ENCODE measurements around the gene ZSWIM1. TPM values are rescaled to one million over a fixed set of nuclear protein-coding genes. Genes with fewer than 3 reads are reported as not detected.
A peak's percentile ranks its signal among the peaks of the same experiment; 100 is the strongest.

The ZSWIM1 gene
- total and polyA plus RNA-seq, 2 of the 13 experiments (the other 11 are each of a cell fraction or from before 2014, with no cell fraction given): 9.5 to 11.7 TPM

DNA sequence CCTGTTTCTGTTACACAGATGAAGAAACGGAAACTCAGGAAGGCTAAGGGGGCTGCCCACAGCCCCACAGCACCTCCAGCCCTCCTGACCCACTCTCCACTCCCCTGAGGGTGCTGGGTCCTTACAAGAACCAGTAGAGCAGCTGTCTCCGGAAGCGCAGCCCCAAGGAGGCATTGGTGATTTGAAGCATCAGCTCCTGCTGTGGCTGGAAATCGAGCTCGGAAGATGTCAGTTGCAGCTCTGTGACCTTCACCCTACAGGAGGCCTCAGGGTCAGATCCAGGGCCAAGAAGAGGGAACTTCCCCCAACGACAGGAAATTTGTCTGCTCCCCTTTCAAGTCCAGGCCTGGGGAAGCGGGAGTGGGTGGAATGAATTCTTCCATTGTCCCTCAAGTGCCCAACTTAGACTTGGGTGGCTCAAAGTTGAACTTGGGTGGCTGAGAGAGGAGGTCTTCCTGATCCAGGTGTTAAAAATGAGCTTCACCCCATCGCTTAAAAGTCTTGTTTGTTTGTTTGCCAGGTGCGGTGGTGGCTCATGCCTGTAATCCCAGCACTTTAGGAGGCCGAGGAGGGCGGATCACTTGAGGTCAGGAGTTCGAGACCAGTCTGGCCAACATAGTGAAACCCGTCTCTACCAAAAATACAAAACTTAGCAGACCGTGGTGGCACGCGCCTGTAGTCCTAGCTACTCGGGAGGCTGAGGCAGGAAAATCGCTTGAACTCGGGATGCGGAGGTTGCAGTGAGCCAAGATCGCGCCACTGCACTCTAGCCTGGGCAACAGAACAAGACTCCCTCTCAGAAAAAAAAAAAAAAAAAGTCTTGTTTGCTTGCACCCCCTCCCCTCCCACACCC lies 29.0 kb downstream of the ZSWIM1 start (continued):
- no peak; the same call in 1 of the 2 replicates for TF ChIP-seq THRA (CRISPR knock-in tag; IDR thresholded peaks at IDR 0.05; ENCODE audit: borderline replicate concordance)
- TF ChIP-seq, protein P1, sequence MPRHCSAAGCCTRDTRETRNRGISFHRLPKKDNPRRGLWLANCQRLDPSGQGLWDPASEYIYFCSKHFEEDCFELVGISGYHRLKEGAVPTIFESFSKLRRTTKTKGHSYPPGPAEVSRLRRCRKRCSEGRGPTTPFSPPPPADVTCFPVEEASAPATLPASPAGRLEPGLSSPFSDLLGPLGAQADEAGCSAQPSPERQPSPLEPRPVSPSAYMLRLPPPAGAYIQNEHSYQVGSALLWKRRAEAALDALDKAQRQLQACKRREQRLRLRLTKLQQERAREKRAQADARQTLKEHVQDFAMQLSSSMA (CRISPR knock-in tag; IDR thresholded peaks at IDR 0.05): no peak
- TF ChIP-seq E2F1 (CRISPR knock-in tag; IDR thresholded peaks at IDR 0.05): peak; percentile 52; the same call in 1 of the 2 replicates
- TF ChIP-seq ZFP90 (CRISPR knock-in tag; IDR thresholded peaks at IDR 0.05; ENCODE audit: borderline replicate concordance): peak; percentile 51; the same call in 1 of the 2 replicates
- TF ChIP-seq ZBTB37 (CRISPR knock-in tag; IDR thresholded peaks at IDR 0.05): peak; percentile 44; the same call in 1 of the 2 replicates
- 0 out of 2 replicates have a peak, but pooled peaks have one; percentile 31 for TF ChIP-seq ZNF275 (CRISPR knock-in tag; IDR thresholded peaks at IDR 0.05; ENCODE audit: borderline replicate concordance)
- TF ChIP-seq DR1 (CRISPR knock-in tag; IDR thresholded peaks at IDR 0.05): no peak
- no peak; the same call in 1 of the 2 replicates for TF ChIP-seq ZNF510 (CRISPR knock-in tag; IDR thresholded peaks at IDR 0.05; ENCODE audit: low read depth)
- TF ChIP-seq GATAD1 (CRISPR knock-in tag; IDR thresholded peaks at IDR 0.05): peak; percentile 27; the same call in 1 of the 2 replicates
- TF ChIP-seq EZH2 (conservative IDR thresholded peaks at IDR 0.05; ENCODE audit: low read depth, low read length): no peak
- TF ChIP-seq ELF3 (CRISPR knock-in tag; IDR thresholded peaks at IDR 0.05): peak; percentile 75
- no peak for TF ChIP-seq PCBP1 (IDR thresholded peaks at IDR 0.05; ENCODE audit: borderline replicate concordance, low read depth, low read length)
- 0 out of 2 replicates have a peak, but pooled peaks have one; percentile 19 for TF ChIP-seq NAIF1 (CRISPR knock-in tag; IDR thresholded peaks at IDR 0.05; ENCODE audit: borderline replicate concordance)
- no peak for TF ChIP-seq FOSL1 (CRISPR knock-in tag; IDR thresholded peaks at IDR 0.05; ENCODE audit: borderline replicate concordance)
- 0 out of 2 replicates have a peak, but pooled peaks have one; percentile 30 for TF ChIP-seq ZNF670 (CRISPR knock-in tag; IDR thresholded peaks at IDR 0.05; ENCODE audit: borderline replicate concordance)
- no peak for TF ChIP-seq SMARCC2 (IDR thresholded peaks at IDR 0.05)
- no peak for TF ChIP-seq ZNF30 (CRISPR knock-in tag; IDR thresholded peaks at IDR 0.05)
- TF ChIP-seq RFX3 (CRISPR knock-in tag; IDR thresholded peaks at IDR 0.05): no peak
- TF ChIP-seq RAD21 (CRISPR knock-in tag; IDR thresholded peaks at IDR 0.05): no peak
- 0 out of 2 replicates have a peak, but pooled peaks have one; percentile 51 for TF ChIP-seq KLF12 (CRISPR knock-in tag; IDR thresholded peaks at IDR 0.05; ENCODE audit: borderline replicate concordance)
- TF ChIP-seq ZNF850 (CRISPR knock-in tag; conservative IDR thresholded peaks at IDR 0.05): no peak
- no peak; the same call in 1 of the 2 replicates for TF ChIP-seq CHD4 (IDR thresholded peaks at IDR 0.05; ENCODE audit: borderline replicate concordance, low read length)
